NCI-H345 treated with DMSO at 0.1 percent for 48 hours (cell line): Measurements from ENCODE around the gene PTPRH.

Experiments
- DNase-seq: peaks from one replicate; lab custom pipeline; 2025; ENCODE audit not compliant: unreplicated experiment; lab: John Stamatoyannopoulos, UW

PTPRH gene

GRCh38 chr19:55245236-55245904, 36.1 kb upstream of the PTPRH start:
- DNase-seq: no peak

GRCh38 chr19:55244004-55244680, 34.8 kb upstream of the PTPRH start:
- no peak for DNase-seq

DNA sequence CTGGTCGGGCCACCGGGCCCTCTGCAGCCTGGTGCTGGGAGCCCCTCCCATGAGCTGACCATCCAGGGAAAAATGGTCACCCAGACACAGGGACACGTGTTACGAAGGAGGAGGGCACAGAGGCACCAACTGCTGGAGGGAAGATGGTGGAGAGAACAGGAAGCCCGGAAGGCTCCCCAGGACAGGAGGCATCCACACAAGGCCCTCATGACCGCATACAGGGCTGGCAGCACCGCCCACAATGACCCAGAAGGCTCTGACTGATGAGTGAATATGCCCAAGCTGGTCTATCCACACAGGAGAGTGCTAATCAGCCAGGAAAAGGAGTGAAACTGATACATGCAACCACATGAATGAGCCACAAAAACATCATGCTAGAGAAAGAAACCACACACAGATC, 33.2 kb upstream of the PTPRH start:
- DNase-seq: no peak

DNA sequence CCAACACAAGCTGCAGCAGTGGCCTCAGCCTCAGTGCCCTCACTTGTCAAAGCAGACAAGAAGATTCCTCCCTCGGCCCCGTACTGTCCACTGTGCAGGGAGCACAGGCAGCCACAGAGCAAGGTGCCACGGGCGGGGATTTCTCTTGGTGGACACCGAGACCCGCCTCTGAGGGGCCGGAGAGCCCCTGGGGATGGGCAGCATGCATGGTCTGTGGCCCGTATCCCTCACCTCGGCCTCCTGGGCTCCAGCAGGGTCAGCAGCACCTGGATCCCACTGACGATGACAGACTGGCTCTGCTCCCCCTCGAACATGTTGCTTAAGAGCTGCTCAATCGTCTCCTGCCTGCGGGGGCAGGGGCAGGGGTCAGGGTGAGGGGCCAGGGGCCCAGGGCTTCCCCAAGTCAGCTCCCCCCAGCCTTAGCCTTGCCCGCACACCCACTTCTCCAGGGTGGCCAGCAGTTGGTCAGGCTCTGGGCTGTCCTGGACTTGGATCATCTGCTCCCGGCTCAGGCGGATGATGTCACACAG, 32.7 kb upstream of the PTPRH start:
- DNase-seq: no peak

- DNase-seq: no peak
Observed at GRCh38 chr19:55241143-55241934, 32.0 kb upstream of the PTPRH start.

DNA sequence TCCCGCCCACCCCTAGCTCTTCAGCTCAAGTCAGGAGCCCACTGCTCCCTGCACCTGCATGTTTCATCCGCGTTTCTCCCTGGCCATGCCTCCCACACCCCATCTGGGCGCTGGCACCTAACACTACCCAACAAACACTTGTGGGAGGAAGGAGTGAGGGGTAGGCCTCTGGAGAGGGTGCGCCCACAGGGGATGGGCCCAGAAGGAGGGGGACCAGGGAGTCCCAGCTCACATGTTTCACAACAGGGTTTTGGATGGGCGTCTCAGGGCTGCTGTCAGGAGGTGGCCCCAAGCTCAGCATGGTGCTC, 31.4 kb upstream of the PTPRH start:
- DNase-seq: no peak

- no peak for DNase-seq
Observed at GRCh38 chr19:55239004-55239403, 29.7 kb upstream of the PTPRH start.

GRCh38 chr19:55238030-55238429, 28.7 kb upstream of the PTPRH start:
- no peak for DNase-seq

- DNase-seq: no peak
Observed at GRCh38 chr19:55232986-55233385, 23.7 kb upstream of the PTPRH start.

GRCh38 chr19:55232286-55232602, 22.9 kb upstream of the PTPRH start:
- DNase-seq: no peak

GRCh38 chr19:55231391-55232285, 22.3 kb upstream of the PTPRH start:
- no peak for DNase-seq

DNA sequence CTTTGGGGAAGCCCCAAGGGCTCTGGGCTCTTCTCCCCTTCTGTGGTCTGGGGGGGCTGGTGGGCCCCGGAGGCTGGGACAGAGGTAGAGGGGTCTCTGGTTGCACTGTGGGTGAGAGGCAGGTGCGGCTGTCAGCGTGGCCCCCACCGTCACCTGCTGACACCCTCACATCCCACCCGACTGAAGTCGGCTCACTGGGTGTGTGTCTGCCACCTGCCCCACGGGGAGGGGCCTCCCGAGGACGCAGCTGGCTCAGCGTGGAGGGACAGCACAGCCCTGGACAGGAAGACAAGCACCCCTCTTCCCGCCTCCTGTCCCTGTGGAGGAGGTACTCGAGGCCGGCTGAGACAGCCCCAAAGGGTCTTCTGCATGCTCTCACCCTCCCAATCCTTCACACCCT, 21.5 kb upstream of the PTPRH start:
- DNase-seq: no peak

DNA sequence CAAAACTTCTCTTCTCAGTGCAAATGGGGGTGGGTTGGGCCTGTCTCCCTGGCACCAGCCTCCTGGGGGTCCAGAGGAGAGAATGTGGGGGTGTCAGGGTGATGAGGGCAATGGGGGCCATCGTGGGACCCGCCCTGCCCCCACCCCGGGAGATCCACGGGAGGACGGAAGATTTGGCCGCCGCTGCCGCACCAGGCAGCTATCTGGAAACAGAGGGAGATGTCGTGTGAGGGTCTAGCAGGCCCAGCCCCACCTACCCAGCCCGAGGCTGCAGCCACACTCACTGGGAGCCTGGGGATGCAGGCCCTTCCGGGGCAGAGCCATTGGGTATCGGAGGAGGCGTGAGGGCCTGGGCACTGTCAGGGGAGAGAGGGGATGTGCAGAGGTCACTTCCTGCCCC, 21.0 kb upstream of the PTPRH start:
- no peak for DNase-seq

GRCh38 chr19:55229789-55230182, 20.5 kb upstream of the PTPRH start:
- DNase-seq: no peak

DNA sequence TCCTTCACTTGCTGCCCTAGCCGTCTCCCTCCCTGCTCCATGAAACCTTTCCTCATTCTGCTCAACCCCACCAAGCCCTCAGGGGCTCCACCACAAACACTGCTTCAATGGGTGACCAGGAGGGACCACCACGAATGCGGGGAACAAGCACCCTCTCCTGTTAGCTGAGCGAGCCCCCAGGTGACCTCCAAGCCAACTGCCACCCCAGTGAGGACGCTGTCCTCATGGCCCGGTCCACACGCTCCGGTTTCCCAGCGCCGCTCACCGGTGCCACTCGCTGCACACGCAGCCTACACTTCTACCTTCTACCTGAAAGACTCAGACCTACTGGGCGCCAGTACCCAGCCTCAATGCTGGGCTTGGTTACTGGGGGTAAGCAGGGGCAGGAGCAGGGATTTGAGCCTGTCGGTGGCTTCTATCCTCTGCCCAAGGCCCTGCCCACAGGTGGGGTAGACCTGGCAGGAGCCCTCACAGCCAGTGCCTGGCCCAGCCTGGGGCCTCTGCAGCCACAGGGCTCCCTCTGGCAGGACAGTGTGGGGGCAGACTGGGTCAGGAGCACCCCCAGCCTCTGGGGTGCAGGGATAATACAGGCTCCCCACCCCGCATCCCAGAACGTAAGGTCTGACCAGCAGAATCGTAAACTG, 20.0 kb upstream of the PTPRH start:
- no peak for DNase-seq

GRCh38 chr19:55228403-55229031, 19.2 kb upstream of the PTPRH start, which contains the start of gene TMEM86B:
Gene TMEM86B (minus strand): TSS chr19:55228763. CDS start chr19:55228741, 22 bp downstream.
- no peak for DNase-seq

DNA sequence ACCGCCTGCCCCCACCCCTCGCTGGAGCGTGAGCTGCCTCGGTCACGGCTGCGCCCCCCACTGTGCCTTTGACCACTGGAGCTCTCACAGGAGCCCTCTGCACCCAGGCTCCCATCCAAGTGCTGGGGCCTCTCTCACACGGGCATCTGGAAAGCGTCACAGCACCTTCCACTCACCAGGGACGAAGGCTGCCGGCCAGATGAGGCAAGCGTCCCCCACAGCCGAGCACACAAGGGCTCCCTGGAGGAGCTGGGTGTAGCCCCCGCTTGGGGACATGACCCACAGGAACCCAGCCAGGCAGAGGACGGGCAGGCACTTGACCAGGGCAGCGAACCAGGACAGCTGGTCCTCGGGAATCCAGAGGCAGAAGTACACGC, 18.7 kb upstream of the PTPRH start:
- no peak for DNase-seq

- no peak for DNase-seq
Observed at GRCh38 chr19:55227241-55228014, 18.1 kb upstream of the PTPRH start.

GRCh38 chr19:55226788-55227187, 17.5 kb upstream of the PTPRH start:
- DNase-seq: no peak
